Astrocyte of the spinal cord (primary cell): Measurements from ENCODE around the gene SIRPD.
"Not testable (repeated sequence)": the region's sequence is repeated elsewhere in the genome, so short reads cannot be mapped to it uniquely, and the experiment has no call there.

Experiments
- DNase-seq: peaks from one replicate; pipeline ENCODE4 v3.0.0; 2011; ENCODE audit warnings: low read depth, low spot score
- H3K4me3 ChIP-seq: 2 replicates; pipeline ENCODE4 v1.5.1; 2011; ENCODE audit warnings: low read depth, mild to moderate bottlenecking, low read length, moderate library complexity
- in situ Hi-C: cut with HindIII; loops from 2 replicates; pipeline ENCODE4 v1.10.0; 2017; ENCODE audit warnings: low sequenced_read_pairs
- TF ChIP-seq, protein P1 (sequence below): IDR thresholded peaks from 2 replicates; pipeline ENCODE4 v1.5.1; 2012; ENCODE audit warnings: low read depth, mild to moderate bottlenecking, low read length, inconsistent platforms

Gene SIRPD

DNA sequence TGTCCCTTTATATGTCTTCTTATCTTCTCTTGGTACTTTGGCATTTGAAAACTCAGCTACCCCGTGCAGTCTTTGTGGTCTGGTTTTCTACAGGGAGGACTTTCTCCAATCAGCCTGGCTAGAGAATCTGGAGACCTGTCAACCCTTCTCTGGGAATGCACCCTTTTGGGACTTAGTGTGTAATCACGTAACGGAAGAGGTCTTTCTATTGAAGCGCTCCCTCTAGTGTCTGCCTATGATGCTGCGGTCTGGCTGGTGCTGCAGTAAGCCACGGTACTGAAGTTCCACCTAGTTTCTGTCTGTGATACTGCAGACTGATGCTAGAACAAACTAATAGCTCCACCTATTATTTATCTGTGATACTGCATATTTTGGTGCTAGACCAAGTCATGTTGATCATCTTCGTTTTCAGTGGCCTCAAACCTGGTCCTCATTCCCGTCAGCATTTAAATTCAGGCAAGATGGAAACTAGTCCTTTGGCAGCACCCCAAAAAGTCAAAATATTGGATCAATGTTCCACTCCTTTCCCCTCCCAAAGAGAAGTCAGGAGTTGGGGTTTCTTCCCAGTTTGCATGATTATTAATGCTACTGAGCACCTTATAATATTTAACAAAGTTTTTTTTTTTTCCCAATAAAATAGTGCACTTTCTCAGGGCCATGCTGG is 53.8 kb downstream of the SIRPD start:
- H3K4me3 ChIP-seq = no peak overlapping the region
- in situ Hi-C loops = no loop called here
- TF ChIP-seq, protein P1, sequence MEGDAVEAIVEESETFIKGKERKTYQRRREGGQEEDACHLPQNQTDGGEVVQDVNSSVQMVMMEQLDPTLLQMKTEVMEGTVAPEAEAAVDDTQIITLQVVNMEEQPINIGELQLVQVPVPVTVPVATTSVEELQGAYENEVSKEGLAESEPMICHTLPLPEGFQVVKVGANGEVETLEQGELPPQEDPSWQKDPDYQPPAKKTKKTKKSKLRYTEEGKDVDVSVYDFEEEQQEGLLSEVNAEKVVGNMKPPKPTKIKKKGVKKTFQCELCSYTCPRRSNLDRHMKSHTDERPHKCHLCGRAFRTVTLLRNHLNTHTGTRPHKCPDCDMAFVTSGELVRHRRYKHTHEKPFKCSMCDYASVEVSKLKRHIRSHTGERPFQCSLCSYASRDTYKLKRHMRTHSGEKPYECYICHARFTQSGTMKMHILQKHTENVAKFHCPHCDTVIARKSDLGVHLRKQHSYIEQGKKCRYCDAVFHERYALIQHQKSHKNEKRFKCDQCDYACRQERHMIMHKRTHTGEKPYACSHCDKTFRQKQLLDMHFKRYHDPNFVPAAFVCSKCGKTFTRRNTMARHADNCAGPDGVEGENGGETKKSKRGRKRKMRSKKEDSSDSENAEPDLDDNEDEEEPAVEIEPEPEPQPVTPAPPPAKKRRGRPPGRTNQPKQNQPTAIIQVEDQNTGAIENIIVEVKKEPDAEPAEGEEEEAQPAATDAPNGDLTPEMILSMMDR = peak; percentile 100
- peak; percentile 91 for DNase-seq

DNA sequence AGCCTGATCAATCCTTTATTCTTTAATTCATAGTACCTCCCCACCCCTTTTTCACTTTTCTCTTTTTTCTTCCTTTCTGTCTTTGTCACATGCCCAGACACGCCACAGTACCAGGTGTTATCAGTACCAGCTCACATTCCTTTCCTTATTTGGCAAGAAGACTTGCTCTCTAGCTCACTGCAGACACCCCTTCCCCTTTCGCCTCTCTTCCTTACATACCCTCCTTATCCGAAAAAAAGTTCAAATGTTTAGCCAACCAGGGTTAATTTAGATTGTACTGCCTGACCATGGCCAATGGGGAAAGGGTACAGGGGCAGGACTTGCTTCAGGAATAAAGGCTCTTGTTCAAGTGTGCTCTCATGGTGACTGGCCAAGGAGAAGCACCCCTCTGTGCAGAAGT is 57.0 kb downstream of the SIRPD start:
- no peak overlapping the region for H3K4me3 ChIP-seq
- no peak for DNase-seq
- in situ Hi-C loops = no loop called here
- TF ChIP-seq, protein P1 = no peak

DNA sequence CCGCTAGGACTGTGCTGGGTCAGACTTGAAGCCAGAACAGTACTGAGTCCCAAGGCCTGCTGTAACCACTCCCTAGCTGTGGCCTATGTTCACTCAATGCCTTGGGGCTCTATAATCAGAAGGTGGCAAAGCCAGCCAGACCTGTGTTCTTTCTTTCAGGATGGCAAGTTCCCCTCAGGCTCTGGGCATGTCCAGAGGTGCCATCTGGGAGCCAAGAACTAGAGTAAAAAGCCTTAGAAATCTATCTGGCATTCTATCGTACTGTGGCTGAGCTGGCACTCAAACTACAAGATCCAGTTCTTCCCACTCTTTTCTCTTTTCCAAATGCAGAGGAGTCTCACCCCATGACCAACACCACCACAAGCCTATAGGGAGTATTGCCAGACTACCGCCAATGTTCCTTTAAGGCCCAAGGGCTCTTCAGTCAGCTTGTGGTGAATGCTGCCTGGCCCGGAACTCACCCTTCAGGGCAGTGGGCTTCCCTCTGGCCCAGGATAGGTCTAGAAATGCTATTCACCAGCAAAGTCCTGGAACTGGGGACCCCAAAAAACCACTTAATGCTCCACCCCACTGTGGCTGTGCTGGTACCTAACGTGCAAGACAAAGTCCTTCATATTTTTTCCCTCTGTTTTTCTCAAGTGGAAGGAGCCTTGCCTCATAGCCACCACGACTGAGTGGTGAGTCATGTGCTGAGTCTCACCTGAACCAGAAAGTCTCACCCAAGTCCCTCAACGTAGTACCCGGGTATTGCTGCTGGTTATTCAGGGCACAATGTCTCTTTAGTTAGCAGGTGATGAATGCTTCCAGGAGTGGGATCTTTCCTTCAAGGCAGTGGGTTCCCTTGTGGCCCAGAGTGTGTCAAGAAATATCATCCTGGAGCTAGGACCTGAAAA is 57.7 kb downstream of the SIRPD start:
- H3K4me3 ChIP-seq = no peak overlapping the region
- TF ChIP-seq, protein P1 = no peak
- in situ Hi-C loops = no loop called here
- DNase-seq = no peak

DNA sequence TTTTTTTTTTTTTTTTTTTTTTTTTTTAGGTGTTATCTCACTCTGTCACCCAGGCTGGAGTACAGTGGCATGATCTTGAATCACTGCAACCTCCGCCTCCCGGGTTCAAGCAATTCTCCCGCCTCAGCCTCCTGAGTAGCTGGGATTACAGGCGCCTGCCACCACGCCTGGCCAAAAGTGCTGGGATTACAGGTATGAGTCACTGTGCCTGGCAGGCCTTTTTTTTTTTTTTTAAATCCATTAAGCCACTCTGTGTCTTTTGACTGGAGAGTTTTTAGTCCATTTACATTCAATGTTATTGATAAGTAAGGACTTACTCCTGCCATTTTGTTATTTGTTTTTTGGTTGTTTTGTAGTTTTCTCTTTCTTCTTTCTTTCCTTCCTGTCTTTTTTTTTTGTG is 60.1 kb downstream of the SIRPD start:
- in situ Hi-C loops, H3K4me3 ChIP-seq, DNase-seq: not testable (repeated sequence)

DNA sequence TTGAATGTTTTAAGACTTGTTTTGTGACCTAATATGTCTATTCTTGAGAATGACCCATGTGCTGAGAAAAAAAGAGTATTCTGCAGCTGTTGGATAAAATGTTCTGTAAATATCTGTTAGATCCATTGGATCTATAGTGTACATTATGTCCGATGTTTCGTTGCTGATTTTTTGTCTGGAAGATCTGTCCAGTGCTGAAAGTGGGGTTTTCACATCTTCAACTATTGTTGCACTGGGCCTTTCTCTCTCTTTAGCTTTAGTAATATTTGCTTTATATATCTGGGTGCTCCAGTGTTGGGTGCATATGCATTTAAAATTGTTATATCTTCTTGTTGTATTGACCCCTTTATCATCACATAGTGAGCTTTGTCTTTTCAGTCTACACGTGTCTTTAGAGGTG is 60.6 kb downstream of the SIRPD start:
- H3K4me3 ChIP-seq = no peak overlapping the region
- in situ Hi-C loops = no loop called here
- TF ChIP-seq, protein P1 = no peak
- DNase-seq = no peak

DNA sequence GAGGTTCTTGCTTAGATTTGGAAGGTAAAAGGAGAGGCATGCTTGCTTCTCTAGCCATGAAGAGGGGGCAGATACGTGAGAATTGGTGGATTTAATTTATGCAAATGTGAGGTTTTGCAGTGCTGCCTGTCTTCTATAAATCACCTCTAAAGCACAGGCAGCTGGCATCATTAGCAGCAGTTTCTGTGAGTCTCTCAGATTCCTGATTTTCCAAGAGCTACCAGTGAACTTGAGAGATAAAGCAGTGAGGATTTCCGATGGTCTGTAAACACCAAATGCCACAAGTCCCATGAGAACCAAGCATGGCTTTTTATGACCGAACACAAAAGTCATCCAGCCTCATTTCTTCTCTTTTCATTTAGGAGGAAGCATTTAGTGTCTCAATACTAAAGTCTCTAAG is 63.1 kb downstream of the SIRPD start:
- TF ChIP-seq, protein P1 = no peak
- in situ Hi-C loops = no loop called here
- H3K4me3 ChIP-seq = no peak overlapping the region
- DNase-seq = no peak

DNA sequence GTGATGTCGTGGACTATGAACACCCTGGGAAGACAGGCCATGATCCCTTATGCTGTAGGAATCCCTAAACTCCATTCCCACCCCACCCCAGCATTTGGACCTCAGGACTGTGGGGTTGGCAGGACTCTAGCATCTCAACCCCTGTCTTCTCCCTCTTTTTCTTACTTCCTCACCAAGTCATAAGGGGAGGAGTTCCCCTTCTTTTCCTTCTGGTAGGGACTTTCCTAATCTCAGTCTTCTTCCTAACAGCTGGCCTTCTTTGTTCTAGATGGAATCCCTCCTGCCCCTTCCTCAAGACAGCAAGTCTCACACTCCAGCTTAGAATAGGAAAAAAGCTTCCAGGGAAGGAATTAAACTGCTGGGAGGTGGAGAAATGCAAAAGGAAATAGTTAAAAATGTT is 64.0 kb downstream of the SIRPD start:
- DNase-seq = no peak
- TF ChIP-seq, protein P1 = no peak
- in situ Hi-C loops = no loop called here
- no peak overlapping the region for H3K4me3 ChIP-seq
